ENCODE measurements around the gene ERC2. TPM values are rescaled to one million over a fixed set of nuclear protein-coding genes. Genes with fewer than 3 reads are reported as not detected.
A peak's percentile ranks its signal among the peaks of the same experiment; 100 is the strongest.
"Not testable (repeated sequence)": the region's sequence is repeated elsewhere in the genome, so short reads cannot be mapped to it uniquely, and the experiment has no call there.

Gene ERC2
- total RNA-seq, 3 donors from 2014 or later: 0.64 to 7.3 (median 1.3) TPM

GRCh38 chr3:55505102-55505501 lies 963.2 kb downstream of the ERC2 start:
- H3K36me3 ChIP-seq; H3K4me3 ChIP-seq; H3K4me1 ChIP-seq; DNase-seq (ENCODE audit: low spot score in 2 of 2); H3K27me3 ChIP-seq; H3K9me3 ChIP-seq; intact Hi-C loops (cut with DNase I; ENCODE audit: low total_unique reads); H3K27ac ChIP-seq: not testable (repeated sequence)
- TF ChIP-seq CTCF (IDR thresholded peaks at IDR 0.05): peak in 2 of 3 donors; percentile 25 to 44

GRCh38 chr3:55501905-55502304 lies 966.4 kb downstream of the ERC2 start:
- H3K36me3 ChIP-seq: no peaks in the 10 kb centered on the region
- H3K4me1 ChIP-seq: no peaks in the 10 kb centered on the region
- no peaks in the 10 kb centered on the region for H3K9me3 ChIP-seq
- DNase-seq (ENCODE audit: low spot score in 2 of 2): no peak
- intact Hi-C loops (cut with DNase I; ENCODE audit: low total_unique reads): no loop called here
- H3K27me3 ChIP-seq: no peaks in the 10 kb centered on the region
- H3K4me3 ChIP-seq: no peak overlapping the region
- H3K27ac ChIP-seq: no peak overlapping the region
- TF ChIP-seq POLR2AphosphoS5 (IDR thresholded peaks at IDR 0.05) (no peak), POLR2A (IDR thresholded peaks at IDR 0.05) (no peak), CTCF (IDR thresholded peaks at IDR 0.05) (no peak)

- DNase-seq (ENCODE audit: low spot score in 2 of 2): no peak
- Histone ChIP-seq H3K4me1 (no peaks in the 10 kb centered on the region), H3K36me3 (no peaks in the 10 kb centered on the region), H3K9me3 (no peaks in the 10 kb centered on the region), H3K27me3 (no peaks in the 10 kb centered on the region), H3K27ac (no peak overlapping the region), H3K4me3 (no peak overlapping the region)
- intact Hi-C loops (cut with DNase I; ENCODE audit: low total_unique reads): no loop called here
- TF ChIP-seq CTCF (IDR thresholded peaks at IDR 0.05) (no peak), POLR2AphosphoS5 (IDR thresholded peaks at IDR 0.05) (no peak), POLR2A (IDR thresholded peaks at IDR 0.05) (no peak)
Observed at GRCh38 chr3:55500555-55501330, 967.5 kb downstream of the ERC2 start.

GRCh38 chr3:55498520-55498919 lies 969.7 kb downstream of the ERC2 start:
- no peaks in the 10 kb centered on the region for H3K36me3 ChIP-seq
- no peak overlapping the region for H3K27ac ChIP-seq
- no peaks in the 10 kb centered on the region for H3K9me3 ChIP-seq
- TF ChIP-seq POLR2A (IDR thresholded peaks at IDR 0.05): no peak
- TF ChIP-seq CTCF (IDR thresholded peaks at IDR 0.05): no peak
- TF ChIP-seq POLR2AphosphoS5 (IDR thresholded peaks at IDR 0.05): no peak
- no peak for DNase-seq (ENCODE audit: low spot score in 2 of 2)
- intact Hi-C loops (cut with DNase I; ENCODE audit: low total_unique reads): no loop called here
- H3K27me3 ChIP-seq: no peaks in the 10 kb centered on the region
- H3K4me1 ChIP-seq: no peaks in the 10 kb centered on the region
- H3K4me3 ChIP-seq: no peak overlapping the region

- H3K27me3 ChIP-seq: no peaks in the 10 kb centered on the region
- intact Hi-C loops (cut with DNase I; ENCODE audit: low total_unique reads): no loop called here
- DNase-seq (ENCODE audit: low spot score in 2 of 2): no peak
- no peak overlapping the region for H3K4me3 ChIP-seq
- H3K27ac ChIP-seq: no peak overlapping the region
- TF ChIP-seq CTCF (IDR thresholded peaks at IDR 0.05) (no peak), POLR2AphosphoS5 (IDR thresholded peaks at IDR 0.05) (no peak), POLR2A (IDR thresholded peaks at IDR 0.05) (no peak)
- H3K4me1 ChIP-seq: no peaks in the 10 kb centered on the region
- no peaks in the 10 kb centered on the region for H3K36me3 ChIP-seq
- H3K9me3 ChIP-seq: no peaks in the 10 kb centered on the region
Observed at GRCh38 chr3:55497250-55497649, 971.0 kb downstream of the ERC2 start.

Data from breast epithelium (tissue), 4 donors.